Adrenal gland (tissue), 5 donors: ENCODE data around the gene ADIPOR2.

Experiments used
- CTCF ChIP-seq, 6 experiments: fragments of 450-650 bp in 4 of 6; fragments of 200-600 bp in 2 of 6; sonication (generic) in 1 of 6; IDR thresholded peaks; 1 replicate in 5 of 6; 2 replicates in 1 of 6; pipeline versions ENCODE4 v1.5.1 to v1.8.0; 2016 to 2021; ENCODE audit warnings: antibody characterized with exemption in 6 of 6, mild to moderate bottlenecking in 2 of 6, moderate library complexity in 1 of 6
- POLR2A ChIP-seq, 2 donors: fragments of 450-650 bp; IDR thresholded peaks; one replicate each; pipeline ENCODE4 v1.6.1; 2017; ENCODE audit warnings: antibody characterized with exemption in 2 of 2, mild to moderate bottlenecking in 2 of 2, moderate library complexity in 1 of 2
- donor health status: DM: no; HTN: no; CAD: no.

- TF ChIP-seq CTCF (IDR thresholded peaks at IDR 0.05) (no peak), POLR2A (IDR thresholded peaks at IDR 0.05) (no peak)
Measured at GRCh38 chr12:1650978-1651361, 39.9 kb upstream of the ADIPOR2 start.
